VCaP (cell line): ENCODE results near the gene SNX33.

Source experiments
- H3K27ac ChIP-seq: fragments of 450-650 bp; 2 replicates; pipeline ENCODE4 v1.5.1; 2017
- CTCF ChIP-seq: fragments of 450-650 bp; conservative IDR thresholded peaks from 2 replicates; pipeline ENCODE4 v1.5.1; 2017; ENCODE audit warnings: mild to moderate bottlenecking, moderate library complexity

SNX33 gene

GRCh38 chr15:75659928-75660645, 12.4 kb downstream of the SNX33 start:
- no peak overlapping the region for H3K27ac ChIP-seq
- no peak for TF ChIP-seq CTCF

GRCh38 chr15:75661100-75661755, 13.5 kb downstream of the SNX33 start:
- TF ChIP-seq CTCF, result no peak
- H3K27ac ChIP-seq, result no peak overlapping the region

GRCh38 chr15:75661756-75662140, 14.0 kb downstream of the SNX33 start:
- no peak overlapping the region for H3K27ac ChIP-seq
- no peak for TF ChIP-seq CTCF

- no peak overlapping the region for H3K27ac ChIP-seq
- no peak for TF ChIP-seq CTCF
Observed at GRCh38 chr15:75662823-75663519, 15.3 kb downstream of the SNX33 start.

DNA sequence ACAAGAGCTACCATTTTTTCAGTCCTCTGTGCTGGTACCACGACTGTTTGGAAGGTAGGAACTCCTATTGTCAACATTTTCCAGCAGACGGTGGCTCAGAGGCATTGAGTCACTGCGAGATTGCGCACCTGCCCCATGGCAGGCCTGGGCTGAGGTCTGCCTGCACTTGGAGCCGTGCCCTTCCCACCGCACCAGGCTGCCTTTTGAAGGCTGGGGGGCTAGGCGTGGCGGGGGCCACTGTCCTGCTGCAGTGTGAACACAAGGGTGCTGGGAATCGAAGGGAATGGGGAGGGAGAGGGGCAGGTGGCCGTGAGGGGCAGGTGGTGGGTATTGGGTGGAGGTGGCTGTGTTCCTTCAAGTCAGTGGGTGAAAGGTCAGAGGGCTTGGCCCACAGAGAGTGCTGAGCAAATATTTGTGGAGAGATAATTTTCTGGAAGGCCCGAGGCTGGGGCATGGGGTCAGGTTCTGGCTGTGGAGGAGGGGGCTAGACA, 16.3 kb downstream of the SNX33 start:
- TF ChIP-seq CTCF, result no peak
- no peak overlapping the region for H3K27ac ChIP-seq

DNA sequence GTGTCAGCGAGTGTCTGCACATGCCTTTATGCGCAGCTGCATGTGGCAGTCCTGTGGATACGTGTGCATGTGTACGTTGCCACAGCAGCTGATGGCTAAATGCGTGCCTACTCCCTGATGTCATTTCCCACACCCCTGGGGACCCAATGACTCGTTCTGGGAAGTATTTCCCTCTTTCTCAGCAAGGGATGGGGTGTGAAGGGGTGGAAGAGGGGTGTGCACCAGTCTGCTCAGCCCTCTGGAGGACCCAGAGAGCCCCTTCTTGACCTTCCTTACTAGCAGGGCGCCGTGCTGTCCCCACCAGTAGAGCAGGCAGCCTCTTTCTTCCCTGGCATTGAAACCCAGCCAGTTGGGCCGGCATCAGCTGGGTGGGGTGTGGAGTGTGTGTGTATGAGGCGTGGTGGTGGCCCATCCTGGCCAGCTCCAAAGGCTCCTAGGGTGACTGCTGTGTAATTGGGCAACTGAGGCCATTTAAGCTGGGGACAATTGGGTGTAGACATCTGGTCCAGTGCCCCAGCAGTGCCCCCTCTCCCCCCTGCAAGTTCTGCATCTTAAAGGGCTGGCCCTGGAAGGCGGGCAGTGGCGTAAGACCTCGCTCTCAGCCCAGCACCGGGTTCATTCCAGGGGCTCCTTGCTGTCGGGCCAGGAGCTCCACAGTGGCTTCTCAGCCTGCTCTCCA, 19.2 kb downstream of the SNX33 start:
- H3K27ac ChIP-seq, result no peak overlapping the region
- no peak for TF ChIP-seq CTCF
